SK-N-SH (cell line): ENCODE results near the gene MMADHC.

Experiments
- CTCF ChIP-seq: fragments of 200-600 bp; sonication (generic); IDR thresholded peaks from 2 replicates; pipeline ENCODE4 v1.6.1; 2017; ENCODE audit warnings: antibody characterized with exemption, mild to moderate bottlenecking, moderate library complexity
- EP300 ChIP-seq, 2 experiments: IDR thresholded peaks; 2 replicates each; pipeline versions ENCODE4 v1.4.0 to v1.6.1; 2012; ENCODE audit warnings: borderline replicate concordance in 1 of 2, low read depth in 1 of 2, low read length in 1 of 2
- EZH2phosphoT487 ChIP-seq: fragments of 200-600 bp; sonication (generic); IDR thresholded peaks from 2 replicates; pipeline ENCODE4 v1.6.1; 2017; ENCODE audit warnings: low read depth, mixed run types, mild to moderate bottlenecking, antibody characterized with exemption, moderate library complexity, borderline replicate concordance
- NRF1 ChIP-seq: IDR thresholded peaks from 2 replicates; pipeline ENCODE4 v1.6.1; 2012; ENCODE audit warnings: low read depth, mild to moderate bottlenecking, low read length
- POLR2AphosphoS5 ChIP-seq: IDR thresholded peaks from 2 replicates; pipeline ENCODE4 v1.6.1; 2012; ENCODE audit warnings: low read depth, low read length
- RFX5 ChIP-seq: IDR thresholded peaks from 2 replicates; pipeline ENCODE4 v1.6.1; 2012; ENCODE audit warnings: mild to moderate bottlenecking, improper control_type of control experiment, low read length
- TEAD4 ChIP-seq: IDR thresholded peaks from 2 replicates; pipeline ENCODE4 v1.4.0; 2012; ENCODE audit warnings: mild to moderate bottlenecking, borderline replicate concordance; ENCODE audit not compliant: insufficient read depth
- YY1 ChIP-seq: IDR thresholded peaks from 2 replicates; pipeline ENCODE4 v1.4.0; 2012; ENCODE audit warnings: low read depth, mild to moderate bottlenecking
- TF ChIP-seq, protein P1 (sequence below): IDR thresholded peaks from 2 replicates; pipeline ENCODE4 v1.4.0; 2012; ENCODE audit warnings: low read depth
- TF ChIP-seq, protein P2 (sequence below): IDR thresholded peaks from 2 replicates; pipeline ENCODE4 v1.6.1; 2012; ENCODE audit warnings: mild to moderate bottlenecking, low read depth, low read length, moderate library complexity
- TF ChIP-seq, protein P3 (sequence below): fragments of 150-350 bp; IDR thresholded peaks from 2 replicates; pipeline ENCODE4 v1.6.1; 2016; ENCODE audit warnings: mild to moderate bottlenecking, low read depth, low read length

DNA sequence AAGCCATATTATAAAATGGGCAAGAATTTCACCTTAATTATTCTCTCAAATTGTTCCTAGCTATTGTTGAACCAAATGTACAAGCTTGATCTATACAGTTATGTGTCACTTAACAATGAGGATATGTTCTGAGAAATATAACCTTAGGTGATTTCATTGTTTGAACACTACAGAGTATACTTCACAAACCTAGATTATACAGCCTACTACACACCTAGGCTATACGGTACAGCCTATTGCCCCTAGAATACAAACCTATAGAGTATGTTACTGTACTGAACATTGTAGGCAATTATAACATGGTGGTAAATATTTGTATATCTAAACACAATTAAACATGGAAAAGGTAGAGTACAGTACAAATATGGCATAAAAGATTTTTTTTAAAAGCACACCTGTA is 42.9 kb upstream of the MMADHC start:
- TF ChIP-seq CTCF (no peak), POLR2AphosphoS5 (no peak), RFX5 (no peak), YY1 (no peak), EZH2phosphoT487 (no peak), NRF1 (no peak), EP300 (IDR thresholded peaks at IDR 0.05; ENCODE audit: borderline replicate concordance in 1 of 2, low read depth in 1 of 2, low read length in 1 of 2) (no peak), TEAD4 (no peak)
- TF ChIP-seq, protein P1, sequence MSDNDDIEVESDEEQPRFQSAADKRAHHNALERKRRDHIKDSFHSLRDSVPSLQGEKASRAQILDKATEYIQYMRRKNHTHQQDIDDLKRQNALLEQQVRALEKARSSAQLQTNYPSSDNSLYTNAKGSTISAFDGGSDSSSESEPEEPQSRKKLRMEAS, result no peak
- TF ChIP-seq, protein P2, sequence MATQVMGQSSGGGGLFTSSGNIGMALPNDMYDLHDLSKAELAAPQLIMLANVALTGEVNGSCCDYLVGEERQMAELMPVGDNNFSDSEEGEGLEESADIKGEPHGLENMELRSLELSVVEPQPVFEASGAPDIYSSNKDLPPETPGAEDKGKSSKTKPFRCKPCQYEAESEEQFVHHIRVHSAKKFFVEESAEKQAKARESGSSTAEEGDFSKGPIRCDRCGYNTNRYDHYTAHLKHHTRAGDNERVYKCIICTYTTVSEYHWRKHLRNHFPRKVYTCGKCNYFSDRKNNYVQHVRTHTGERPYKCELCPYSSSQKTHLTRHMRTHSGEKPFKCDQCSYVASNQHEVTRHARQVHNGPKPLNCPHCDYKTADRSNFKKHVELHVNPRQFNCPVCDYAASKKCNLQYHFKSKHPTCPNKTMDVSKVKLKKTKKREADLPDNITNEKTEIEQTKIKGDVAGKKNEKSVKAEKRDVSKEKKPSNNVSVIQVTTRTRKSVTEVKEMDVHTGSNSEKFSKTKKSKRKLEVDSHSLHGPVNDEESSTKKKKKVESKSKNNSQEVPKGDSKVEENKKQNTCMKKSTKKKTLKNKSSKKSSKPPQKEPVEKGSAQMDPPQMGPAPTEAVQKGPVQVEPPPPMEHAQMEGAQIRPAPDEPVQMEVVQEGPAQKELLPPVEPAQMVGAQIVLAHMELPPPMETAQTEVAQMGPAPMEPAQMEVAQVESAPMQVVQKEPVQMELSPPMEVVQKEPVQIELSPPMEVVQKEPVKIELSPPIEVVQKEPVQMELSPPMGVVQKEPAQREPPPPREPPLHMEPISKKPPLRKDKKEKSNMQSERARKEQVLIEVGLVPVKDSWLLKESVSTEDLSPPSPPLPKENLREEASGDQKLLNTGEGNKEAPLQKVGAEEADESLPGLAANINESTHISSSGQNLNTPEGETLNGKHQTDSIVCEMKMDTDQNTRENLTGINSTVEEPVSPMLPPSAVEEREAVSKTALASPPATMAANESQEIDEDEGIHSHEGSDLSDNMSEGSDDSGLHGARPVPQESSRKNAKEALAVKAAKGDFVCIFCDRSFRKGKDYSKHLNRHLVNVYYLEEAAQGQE, result no peak
- TF ChIP-seq, protein P3, sequence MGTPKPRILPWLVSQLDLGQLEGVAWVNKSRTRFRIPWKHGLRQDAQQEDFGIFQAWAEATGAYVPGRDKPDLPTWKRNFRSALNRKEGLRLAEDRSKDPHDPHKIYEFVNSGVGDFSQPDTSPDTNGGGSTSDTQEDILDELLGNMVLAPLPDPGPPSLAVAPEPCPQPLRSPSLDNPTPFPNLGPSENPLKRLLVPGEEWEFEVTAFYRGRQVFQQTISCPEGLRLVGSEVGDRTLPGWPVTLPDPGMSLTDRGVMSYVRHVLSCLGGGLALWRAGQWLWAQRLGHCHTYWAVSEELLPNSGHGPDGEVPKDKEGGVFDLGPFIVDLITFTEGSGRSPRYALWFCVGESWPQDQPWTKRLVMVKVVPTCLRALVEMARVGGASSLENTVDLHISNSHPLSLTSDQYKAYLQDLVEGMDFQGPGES, result no peak
